NCI-H526 (cell line): Measurements from ENCODE around the gene WHRN.

Experiments used
- DNase-seq, 2 experiments: peaks; one replicate each; lab custom pipeline; 2025; lab: John Stamatoyannopoulos, UW

The WHRN gene

DNA sequence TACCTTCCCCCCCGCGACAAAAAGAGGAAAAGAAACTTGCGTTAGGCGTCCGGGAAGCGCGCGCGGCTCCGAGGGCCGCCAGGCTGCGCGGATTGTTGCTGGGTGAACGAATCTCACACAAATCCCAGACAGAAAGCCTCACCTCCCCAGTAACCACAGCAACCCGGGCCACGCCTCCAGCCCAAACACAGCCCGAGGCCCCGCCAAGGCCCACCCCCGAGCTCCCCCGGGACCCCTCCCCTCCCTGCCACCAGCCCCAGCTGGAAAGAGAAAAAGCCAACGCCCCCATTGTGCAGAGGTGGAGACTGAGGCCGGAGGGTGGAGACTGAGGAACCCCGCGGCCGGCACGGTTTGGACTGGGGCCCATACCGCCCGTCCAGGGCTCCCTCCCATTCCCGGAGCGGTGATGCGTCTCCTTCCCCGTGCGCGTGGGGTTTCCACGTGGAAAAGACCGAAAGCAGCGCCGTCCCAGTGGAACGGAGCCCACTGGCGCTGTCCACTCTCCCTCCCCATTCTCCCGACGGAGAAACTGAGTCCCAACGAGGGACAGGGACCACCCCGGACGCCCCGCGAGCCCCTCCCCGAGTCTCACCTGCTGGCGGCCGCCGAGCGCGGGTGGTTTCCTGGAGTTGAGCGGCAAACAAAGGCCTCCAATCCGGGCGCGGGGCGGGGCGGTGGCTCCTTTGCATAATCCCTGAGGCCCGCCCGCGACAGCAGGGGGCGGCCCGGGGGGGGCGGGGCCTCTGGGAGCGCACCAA lies 107.2 kb downstream of the WHRN start:
- peak; percentile 70 to 95 for DNase-seq

DNA sequence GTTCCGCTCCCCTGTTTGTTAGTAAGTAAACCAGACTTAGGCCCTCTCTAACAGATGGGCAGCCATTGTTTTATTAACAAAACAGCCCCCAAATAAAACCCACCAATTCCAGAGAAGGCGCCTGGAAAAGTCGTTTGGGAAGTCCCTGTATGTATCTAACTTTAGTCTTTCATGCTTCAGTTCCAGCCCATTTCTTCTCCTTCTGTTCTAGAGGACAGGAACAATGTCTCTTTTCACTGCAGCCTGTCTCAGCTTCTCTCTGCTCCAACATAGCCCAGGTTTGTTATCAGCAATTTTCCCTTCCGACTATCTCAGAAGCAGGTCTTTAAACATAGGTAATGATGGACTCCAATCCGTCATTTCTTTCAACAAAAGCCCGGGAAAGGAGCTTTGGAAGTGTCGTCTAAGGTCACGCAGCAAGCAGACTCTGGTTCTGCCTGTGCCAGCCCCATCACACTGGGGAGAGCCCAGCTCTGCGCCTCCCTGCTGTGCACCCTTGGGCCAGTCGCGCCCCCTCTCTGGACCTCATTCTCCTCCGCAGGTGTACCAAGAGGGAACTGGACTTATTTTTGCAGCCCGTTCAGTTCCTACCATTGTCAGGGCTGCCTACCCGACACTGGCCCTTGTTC lies 107.9 kb downstream of the WHRN start:
- DNase-seq = no peak

DNA sequence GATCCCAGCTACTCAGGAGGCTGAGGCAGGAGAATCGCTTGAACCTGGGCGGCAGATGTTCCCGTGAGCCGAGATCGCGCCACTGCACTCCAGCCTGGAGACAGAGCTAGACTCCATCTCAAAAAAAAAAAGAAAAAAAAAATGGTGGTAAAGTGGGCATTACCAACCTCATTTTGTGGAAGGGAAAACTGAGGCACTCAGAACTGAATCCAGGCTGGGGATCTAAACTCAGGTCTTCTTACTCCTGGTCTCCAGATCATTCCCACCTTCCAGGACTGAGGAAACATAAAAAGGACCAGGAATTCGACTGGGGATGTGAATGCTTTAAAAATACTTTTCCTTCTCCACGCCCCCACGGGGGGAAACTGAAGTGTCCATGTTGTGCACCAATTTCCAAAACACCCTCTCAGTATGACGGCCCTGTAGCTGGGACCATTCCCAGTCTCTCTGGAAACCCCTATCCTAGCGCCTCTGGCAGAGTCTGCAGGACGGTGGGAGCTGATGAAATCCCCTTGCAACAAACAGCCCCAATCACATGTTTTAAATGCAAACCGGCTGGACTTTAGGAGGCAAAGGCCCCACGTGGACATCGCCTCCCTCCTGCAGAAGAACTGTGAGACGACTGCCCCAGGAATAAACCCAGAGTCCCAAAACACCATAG lies 108.6 kb downstream of the WHRN start:
- DNase-seq = no peak

DNA sequence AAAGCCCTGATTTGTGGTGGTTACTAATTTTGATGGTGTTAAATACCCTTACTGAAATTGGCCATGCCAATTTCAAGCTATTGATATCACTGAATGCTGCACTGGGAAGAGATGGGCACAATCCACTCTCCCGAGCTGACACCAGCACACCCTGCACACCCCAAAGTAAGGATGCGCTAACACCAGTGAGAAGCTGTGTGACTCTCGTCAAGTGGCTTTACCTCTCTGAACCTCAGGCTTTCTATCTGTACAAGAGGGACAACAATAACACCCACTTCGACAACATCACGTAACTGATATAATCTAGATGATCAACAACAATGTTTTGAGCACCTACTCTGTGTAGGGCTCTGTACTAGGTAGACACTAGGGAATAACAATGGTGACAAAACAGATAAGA lies 109.5 kb downstream of the WHRN start:
- DNase-seq = no peak

DNA sequence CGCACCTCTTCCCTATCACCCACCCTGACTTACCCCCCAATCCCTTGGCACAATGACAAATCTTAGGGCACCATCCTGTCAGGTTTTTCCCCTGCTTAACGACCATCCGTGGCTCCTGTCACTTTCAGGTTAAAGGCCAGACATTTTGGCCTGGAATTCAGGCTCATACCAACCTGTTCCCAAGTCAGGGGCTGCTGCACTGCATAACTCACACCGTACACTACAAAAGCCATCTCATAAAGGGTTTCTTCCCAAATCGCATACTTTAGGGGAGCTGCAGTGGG lies 110.0 kb downstream of the WHRN start:
- DNase-seq = no peak

DNA sequence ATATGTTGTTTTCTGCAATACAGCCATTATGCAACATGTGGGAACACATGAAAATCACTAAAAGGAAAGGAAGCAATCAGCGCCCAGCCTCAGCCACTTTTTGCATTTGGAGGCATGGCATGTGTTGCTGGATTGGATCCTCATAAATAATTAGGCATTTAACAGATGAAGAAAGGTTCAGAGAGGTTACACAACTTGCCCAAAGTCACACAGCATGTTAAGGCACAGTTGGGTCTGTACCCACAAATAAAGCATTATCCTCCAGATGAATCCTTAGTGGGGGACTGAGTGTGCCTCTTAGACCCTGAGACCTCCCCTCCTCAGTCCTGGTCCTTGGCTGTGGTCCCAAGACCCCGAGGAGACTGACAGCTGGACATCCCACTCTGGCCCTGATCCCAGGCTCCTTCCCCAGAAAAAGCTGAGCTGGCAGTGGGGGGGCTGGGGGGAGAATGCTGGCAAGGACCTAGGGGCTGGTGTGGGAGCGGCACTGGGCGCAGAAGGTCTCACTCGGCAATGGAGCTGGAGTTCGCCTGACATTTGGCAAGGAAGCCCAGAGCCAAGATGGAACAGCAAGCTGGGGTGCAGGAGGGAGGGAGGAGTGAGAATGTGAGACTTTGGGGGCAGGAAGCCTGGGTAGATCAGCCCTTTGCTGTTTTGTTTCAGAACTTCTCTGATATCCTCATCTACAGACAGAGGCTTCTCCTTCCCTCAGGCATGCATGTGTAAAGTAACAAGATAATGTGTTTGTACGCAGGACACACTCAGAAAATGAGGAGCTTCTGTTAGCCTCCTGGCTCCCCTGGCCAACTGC lies 110.5 kb downstream of the WHRN start:
- no peak for DNase-seq

DNA sequence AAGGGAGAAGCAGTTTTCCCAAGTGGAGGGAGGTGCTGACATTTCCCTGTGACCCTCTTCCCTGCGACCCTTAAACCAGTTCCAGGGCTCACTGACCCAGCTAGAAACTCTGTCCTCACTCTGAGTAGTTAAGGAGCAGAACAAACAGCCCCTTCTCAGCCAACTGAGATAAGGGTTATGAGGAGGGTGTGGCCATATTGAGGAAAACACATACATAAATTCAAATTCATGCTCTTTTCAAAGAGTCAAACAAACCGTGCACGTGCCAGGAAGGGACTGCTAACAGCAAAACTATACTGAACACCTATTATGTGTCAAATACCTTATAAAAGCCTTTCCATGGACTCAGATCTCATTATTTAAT lies 112.5 kb downstream of the WHRN start:
- DNase-seq = peak; percentile 11 to 50

DNA sequence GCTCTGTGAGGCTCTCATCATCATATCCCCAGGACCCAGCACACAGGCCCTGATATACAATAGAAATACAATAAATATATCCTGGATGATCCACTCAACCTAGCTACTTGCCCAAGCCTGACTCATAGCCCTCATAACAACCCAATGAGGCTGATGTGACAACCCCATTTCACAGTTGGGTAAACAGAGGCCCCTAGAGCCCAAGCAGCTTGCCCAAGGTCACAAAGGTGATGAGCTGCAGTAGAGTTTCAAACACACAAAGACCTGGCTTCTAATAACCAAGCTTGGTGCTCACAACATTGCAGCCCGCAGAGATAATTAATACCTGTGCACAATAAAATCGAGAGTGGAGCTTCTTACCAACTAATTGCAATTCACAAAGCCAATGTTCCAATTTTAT lies 114.3 kb downstream of the WHRN start:
- no peak for DNase-seq

DNA sequence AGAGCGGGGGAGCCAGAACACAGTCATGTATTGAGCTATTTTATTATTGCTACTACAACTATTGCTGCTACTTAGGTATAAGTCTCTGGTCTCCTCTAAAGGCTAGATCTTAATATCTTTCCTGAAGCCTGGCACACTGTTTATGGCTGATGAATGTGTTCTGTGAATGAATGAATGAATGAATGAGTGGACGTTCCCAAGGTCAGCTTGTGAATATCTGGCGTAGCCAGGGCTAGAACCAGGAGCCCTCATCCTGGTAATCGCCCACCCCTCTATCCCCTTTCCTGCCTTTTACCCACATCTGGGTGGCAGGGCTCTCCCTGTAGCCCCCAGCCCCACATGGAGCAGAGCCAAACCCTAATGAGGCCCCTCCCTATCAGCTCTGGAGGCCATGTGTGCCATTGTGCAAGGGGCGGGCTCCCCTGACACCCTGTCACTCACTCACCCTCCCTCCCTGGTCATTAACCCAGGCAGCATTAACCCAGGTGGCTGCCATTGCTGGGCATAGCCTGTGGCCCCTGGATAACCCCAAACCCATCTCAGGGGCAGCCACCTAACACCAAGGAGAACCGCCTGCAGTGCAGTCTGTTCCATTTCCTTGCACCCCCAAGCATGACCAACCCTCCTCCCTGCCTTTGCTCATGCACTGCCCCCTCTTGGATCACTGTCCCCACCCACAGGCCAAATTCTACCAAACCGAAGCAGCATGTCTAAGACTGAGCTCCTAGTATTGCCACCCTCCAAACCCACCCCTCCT lies 115.5 kb downstream of the WHRN start:
- no peak for DNase-seq

DNA sequence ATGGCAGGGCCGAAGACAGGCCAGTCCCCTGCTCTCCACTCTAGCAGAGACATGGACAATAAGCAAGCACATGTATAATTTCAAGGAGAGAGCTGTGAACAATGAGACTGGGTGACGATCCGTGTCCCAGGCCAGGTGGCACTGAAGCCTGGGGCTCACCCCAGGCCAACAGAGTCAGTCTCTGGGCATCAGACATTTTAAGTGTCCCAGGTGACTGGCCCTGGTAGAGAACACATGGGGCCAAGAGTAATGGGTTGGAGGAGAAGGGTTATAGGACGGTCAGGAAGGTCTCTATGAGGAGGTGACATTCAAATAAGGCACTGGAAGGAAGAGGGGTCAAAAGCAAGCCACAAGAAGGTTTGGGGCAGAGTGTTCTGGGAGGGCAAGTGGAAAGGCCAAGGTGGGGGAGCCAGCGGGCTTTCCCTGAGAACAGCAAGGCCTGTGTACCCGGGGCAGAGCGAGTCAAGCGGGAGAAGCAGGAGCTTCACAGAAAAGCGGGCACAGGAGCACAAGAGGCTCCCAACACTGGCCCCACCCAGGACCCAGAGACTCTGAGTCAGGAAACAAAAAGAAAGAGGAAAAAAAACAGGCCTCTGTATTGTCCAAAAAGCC lies 116.4 kb downstream of the WHRN start:
- DNase-seq = no peak

DNA sequence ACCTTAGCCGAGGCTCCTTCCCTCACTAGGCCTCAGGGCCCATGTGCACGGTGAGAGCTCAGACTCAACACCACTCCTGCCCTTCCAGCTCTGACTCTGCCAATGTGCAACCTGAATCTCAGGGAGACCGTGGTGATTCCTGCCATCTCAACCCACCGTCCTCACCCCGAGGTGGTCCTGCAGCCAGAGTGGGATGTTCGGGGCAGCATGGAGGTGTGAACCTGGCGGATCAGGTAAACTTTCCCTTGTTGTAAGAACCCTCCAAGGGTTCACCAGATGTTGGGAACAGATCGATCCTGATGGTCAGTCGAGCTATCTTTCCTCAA lies 117.0 kb downstream of the WHRN start:
- no peak for DNase-seq

DNA sequence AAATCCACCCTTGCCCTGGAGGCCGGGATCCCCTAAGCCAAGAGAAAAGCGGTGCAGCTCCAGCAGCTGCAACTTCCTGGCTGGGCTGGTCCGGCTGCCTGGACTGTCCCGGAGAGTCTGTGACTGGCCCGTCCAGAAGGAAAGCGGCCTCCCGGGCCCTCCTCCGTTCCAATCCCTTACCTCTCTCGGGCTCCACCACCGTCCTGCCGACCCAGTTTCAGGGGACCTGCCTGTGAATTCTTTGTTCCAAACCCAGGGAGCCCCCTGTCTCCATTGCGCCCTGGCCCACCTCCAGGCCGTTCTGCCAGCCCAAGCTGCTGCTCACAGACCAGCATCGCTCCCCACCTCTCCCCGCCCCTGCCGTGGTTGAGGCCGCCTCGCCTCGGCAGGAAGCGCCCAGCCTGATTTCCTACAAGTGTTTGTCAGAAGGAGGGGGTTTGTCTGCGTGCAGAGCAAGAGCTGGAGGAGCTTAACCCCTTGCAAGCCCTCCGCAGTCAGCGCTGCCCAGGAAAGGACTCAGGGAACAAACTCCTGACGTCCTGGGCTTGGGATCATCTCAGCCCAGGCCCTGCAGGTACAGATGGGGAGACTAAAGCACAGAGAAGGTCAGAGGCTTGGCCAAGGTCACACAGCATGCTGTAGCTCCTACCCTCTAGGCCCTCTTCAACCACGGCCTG lies 117.5 kb downstream of the WHRN start, which contains the start of gene AKNA:
Gene AKNA (minus strand): TSS at position 303 of the 677 bp plus-strand sequence. CDS start 6,649 bp downstream, outside the sequence.
- no peak for DNase-seq

DNA sequence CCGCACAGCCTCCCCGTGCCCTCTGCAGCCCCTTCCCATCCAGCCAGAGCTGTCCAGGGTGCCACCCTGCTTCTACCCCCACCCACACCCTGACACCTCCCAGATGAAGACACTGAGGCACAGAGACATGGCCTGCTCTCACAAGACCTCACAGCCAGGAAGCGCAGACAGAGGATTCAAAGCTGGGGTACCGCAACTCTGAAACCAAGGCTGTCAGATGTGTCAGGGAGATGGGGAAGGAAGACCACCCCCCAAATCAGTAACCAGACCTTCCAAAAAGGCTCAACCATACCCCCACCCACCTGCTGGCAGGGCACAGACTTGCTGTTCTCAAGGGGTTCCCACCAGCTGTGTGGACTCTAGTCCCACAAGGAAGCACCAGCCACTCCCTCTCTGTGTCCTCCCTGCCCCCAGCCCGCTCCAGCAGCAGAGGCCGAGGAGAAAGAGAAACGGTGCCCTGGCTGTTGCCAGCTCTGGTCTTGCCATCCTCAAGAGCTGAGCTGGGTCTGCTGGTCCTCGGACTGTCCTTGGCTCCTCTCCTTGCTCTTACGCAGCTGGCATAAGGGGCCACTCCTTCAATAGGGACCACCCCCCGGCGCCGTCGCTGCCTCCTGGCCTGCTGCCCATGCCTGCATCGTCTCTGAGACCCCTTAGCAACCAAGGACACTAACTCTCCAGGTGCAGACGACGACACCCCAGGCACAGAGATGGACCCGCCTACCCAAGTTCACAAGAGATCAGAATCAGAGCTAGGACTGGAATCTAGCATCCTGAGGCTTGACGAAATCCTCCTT lies 118.2 kb downstream of the WHRN start:
- no peak for DNase-seq

DNA sequence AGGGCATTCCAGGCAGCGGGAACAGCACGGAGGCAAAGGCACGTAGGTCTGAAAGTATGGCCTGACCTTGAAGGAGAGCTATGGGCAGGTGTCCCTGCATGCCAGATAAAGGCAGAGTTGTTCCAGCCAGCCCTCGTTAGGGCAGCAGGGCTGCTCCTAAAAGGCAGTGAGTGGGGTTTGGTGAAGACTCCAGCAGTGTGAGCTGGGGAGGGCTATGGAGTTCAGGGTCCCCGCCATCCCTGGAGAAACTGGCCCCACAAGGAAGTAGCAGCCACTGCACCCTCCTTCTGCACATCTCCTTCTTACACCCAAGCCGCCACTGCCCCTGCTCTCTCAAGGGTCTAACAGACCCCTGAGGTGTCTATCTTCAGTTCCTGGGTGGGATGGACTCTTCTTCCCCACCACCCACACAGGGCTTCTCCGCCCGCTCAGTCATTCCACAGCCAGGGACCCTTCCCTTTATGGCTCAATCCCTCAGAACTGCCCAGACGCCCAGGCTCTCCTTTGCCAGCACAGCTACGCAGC lies 118.8 kb downstream of the WHRN start:
- DNase-seq = no peak

DNA sequence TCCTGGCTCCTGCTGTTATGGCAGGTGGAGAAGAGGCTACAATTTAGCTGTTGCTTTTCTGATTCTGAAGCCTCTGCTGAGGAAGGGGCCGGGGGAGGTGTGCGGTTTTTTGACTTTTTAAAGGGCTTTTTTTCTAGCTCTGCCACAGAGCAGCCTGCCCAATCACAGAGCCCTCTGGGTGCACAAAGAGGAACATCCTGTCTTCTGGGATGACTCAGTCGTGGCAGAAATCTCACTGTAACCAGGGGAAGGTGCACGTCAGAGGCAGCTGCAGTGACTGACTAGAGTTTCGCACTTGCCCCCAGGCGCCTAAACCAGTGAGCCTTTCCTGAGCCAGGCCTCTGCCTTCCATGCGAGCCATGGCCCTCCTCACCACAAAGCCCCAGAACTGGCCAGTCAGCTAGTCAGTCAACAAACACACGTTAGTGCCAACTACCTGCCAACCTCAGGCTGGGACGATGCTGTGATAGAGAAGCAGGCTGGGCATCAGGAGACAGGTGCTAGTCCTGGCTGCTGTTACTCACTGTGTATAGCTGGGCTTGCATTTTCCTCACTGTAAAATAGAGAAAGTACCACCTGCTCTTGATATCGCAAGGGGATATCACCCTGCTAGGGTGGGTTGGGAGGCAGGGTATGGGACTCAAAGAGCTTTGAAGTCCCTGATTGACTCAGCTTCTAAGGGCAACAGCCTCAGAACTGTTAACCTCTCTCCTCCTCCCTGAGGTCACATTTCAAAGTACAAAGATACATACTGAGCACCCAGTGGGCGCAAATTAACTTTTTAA lies 119.7 kb downstream of the WHRN start:
- DNase-seq = no peak

DNA sequence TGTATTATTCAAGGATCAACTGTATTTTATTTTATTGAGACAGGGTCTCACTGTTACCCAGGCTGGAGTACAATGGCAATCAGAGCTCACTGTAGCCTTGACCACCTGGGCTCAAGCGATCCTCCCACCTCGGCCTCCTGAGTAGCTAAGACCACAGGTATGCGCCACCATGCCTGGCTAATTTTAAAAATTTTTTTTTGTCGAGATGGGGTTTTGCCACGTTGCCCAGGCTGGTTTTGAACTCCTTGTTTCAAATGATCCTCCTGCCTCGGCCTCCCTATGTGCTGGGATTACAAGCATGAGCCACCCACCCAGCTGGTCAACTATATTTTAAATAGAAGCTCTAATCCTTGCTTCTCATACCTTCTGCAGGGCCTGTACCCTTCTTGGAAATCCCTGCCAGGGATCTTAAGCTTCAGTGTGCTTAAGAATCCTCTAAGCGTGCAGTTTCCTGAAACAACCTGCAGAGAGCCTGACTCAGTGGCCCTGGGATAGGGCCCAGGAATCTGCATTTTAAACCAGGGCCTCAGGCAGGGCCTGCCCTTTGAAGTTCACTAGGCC lies 120.4 kb downstream of the WHRN start:
- no peak for DNase-seq

DNA sequence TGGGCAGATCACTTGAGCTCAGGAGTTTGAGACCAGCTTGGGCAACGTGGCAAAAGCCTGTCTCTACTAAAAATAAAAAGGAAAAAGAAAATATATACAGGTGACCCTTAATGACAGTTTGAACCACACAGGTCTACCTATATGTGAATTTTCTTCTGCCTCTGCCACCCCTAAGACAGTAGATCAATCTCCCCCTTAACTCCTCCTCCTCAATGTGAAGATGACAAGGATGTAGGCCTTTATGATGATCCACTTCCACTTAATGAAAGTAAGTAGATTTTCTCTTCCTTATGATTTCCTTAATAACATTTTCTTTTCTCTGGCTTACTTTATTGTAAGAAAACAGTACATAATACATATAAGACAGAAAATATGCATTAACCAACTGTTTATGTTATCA lies 120.9 kb downstream of the WHRN start:
- DNase-seq = no peak

DNA sequence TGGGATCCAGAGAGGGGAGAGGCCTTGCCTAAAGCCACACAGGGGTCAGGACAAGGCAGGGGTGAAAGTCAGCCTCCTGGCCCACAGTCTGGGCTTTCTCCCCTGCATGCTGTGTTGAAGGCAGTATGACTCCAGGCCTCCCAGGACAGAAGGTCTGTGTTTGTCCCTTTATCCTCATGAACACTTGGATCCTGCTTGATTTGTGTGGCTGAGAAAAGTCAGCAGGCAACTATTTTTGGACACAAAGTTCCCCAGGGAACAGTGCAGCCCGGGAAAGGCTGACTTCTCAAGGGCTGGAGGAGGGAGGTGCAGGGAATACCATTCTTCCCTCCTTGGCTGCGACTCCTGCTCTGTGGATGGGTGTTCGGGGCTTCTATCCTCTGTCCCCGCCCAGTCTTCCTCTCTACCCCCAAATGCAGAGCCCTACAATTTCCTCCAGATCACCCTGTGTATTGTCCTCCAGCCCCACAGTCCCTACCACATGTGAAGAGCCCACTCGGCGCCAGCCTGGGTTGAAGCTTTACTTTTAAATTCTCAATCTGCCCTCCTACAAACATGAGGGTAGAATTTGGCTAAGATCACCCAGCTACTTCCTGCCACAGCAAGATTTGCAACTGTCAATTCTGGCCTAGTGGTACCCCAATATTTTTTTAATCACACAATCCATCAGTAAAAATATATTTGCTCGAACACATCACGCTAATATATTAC lies 121.6 kb downstream of the WHRN start:
- DNase-seq = no peak
